ENCODE measurements around the gene DOK6.

DNA sequence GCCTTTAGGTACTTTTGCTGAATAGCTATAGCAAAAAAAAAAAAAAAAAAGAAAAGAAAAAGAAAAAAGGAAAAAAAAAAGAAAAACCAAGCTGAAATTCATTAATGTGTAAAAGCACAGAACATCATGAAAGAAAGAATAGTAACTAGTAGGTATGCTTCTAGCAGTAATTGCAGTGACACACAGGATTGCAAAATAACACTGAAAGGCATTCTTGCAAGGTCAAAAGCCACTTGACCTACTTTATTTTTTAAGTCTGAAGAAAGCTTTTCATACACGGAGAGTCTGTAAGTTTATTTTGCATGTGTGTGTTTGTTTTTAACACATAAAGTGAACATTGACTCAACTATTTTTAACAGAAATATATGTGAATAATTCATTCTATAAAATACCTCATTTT is 54.4 kb downstream of the DOK6 start:
- TF ChIP-seq POLR2A (IDR thresholded peaks at IDR 0.05) = no peak
- TF ChIP-seq, protein P1, sequence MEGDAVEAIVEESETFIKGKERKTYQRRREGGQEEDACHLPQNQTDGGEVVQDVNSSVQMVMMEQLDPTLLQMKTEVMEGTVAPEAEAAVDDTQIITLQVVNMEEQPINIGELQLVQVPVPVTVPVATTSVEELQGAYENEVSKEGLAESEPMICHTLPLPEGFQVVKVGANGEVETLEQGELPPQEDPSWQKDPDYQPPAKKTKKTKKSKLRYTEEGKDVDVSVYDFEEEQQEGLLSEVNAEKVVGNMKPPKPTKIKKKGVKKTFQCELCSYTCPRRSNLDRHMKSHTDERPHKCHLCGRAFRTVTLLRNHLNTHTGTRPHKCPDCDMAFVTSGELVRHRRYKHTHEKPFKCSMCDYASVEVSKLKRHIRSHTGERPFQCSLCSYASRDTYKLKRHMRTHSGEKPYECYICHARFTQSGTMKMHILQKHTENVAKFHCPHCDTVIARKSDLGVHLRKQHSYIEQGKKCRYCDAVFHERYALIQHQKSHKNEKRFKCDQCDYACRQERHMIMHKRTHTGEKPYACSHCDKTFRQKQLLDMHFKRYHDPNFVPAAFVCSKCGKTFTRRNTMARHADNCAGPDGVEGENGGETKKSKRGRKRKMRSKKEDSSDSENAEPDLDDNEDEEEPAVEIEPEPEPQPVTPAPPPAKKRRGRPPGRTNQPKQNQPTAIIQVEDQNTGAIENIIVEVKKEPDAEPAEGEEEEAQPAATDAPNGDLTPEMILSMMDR (IDR thresholded peaks at IDR 0.05 in 4 of 5, conservative IDR thresholded peaks at IDR 0.05 in 1 of 5) = no peak
